Measurements from ENCODE around the gene SLC12A2. TPM values are rescaled to one million over a fixed set of nuclear protein-coding genes. Genes with fewer than 3 reads are reported as not detected.

The SLC12A2 gene
- polyA plus RNA-seq, 1 of the 3 experiments (the other 2 are of a cell fraction), result 5.6 TPM

- TF ChIP-seq IRF3 (IDR thresholded peaks at IDR 0.05; ENCODE audit: low read depth, low read length), result no peak
- TF ChIP-seq PBX3 (IDR thresholded peaks at IDR 0.05), result no peak
- TF ChIP-seq YY1 (IDR thresholded peaks at IDR 0.05; ENCODE audit: low read depth), result no peak
Observed at GRCh38 chr5:128091579-128091978, 8.0 kb downstream of the SLC12A2 start (continued).

- Histone ChIP-seq H3K4me3 (ENCODE audit: low read depth in 2 of 2, low read length in 1 of 2) (no peak overlapping the region), H3K27ac (ENCODE audit: low read depth in 2 of 2, low read length in 1 of 2) (no peak overlapping the region), H3K79me2 (ENCODE audit: insufficient read depth) (peaks cover 57% of the 10 kb centered on the region), H3K9me3 (peaks cover 11% of the 10 kb centered on the region; the same call in 1 of the 2 replicates), H2AFZ (ENCODE audit: low read depth) (no peak overlapping the region), H4K20me1 (ENCODE audit: insufficient read depth) (no peaks in the 10 kb centered on the region; the same call in 1 of the 2 replicates), H3K4me1 (ENCODE audit: control insufficient read depth in 1 of 2, insufficient read depth in 2 of 2, low read depth in 1 of 2, low read length in 1 of 2) (no peaks in the 10 kb centered on the region), H3K9ac (no peak overlapping the region), H3K27me3 (ENCODE audit: insufficient read depth) (no peaks in the 10 kb centered on the region), H3K36me3 (replicated peaks in 1 of 2; ENCODE audit: control insufficient read depth in 1 of 2, insufficient read depth in 2 of 2, low read length in 1 of 2) (peaks cover 0 to 10% of the 10 kb centered on the region in 2 experiments), H3K9me2 (no peaks in the 10 kb centered on the region), H3F3A (replicated peaks; ENCODE audit: insufficient read depth) (no peaks in the 10 kb centered on the region), H3K4me2 (no peak overlapping the region)
- DNase-seq, result no peak
- ChIA-PET POLR2A (no interaction called here), CTCF (no interaction called here)
- TF ChIP-seq USF1 (IDR thresholded peaks at IDR 0.05; ENCODE audit: borderline replicate concordance, low read depth), result no peak
- TF ChIP-seq TEAD4 (IDR thresholded peaks at IDR 0.05; ENCODE audit: borderline replicate concordance, insufficient read depth), result no peak
- no peak for TF ChIP-seq RXRA (IDR thresholded peaks at IDR 0.05; ENCODE audit: borderline replicate concordance, low read depth)
- no peak for TF ChIP-seq FOSL2 (IDR thresholded peaks at IDR 0.05; ENCODE audit: borderline replicate concordance, low read depth)
- no peak for TF ChIP-seq IRF3 (IDR thresholded peaks at IDR 0.05; ENCODE audit: low read depth, low read length)
- no peak for TF ChIP-seq USF2 (IDR thresholded peaks at IDR 0.05; ENCODE audit: borderline replicate concordance, low read depth, low read length)
- no peak for TF ChIP-seq NFIC (IDR thresholded peaks at IDR 0.05; ENCODE audit: borderline replicate concordance)
- TF ChIP-seq JUND (IDR thresholded peaks at IDR 0.05), result no peak
- TF ChIP-seq EZH2phosphoT487 (IDR thresholded peaks at IDR 0.05; ENCODE audit: borderline replicate concordance, low read depth), result no peak
- TF ChIP-seq RCOR1 (IDR thresholded peaks at IDR 0.05; ENCODE audit: low read length), result no peak
- no peak for TF ChIP-seq SMC3 (IDR thresholded peaks at IDR 0.05; ENCODE audit: low read depth, low read length)
- no peak for TF ChIP-seq TCF12 (IDR thresholded peaks at IDR 0.05)
- no peak for TF ChIP-seq RAD21 (IDR thresholded peaks at IDR 0.05; ENCODE audit: low read length)
- no peak for TF ChIP-seq RFX5 (IDR thresholded peaks at IDR 0.05; ENCODE audit: low read length)
- WGBS (ENCODE audit: low lambda C conversion rate), result 90% methylated on average over 4 of the region's 4 CpGs
Observed at GRCh38 chr5:128092144-128092543, 8.6 kb downstream of the SLC12A2 start.
